NAMALWA (cell line): ENCODE data around the gene SPATA2.
"Not testable (repeated sequence)": the region's sequence is repeated elsewhere in the genome, so short reads cannot be mapped to it uniquely, and the experiment has no call there.

ENCODE experiments used
- DNase-seq: peaks from one replicate; pipeline ENCODE4 v3.0.0-alpha.2; 2015; ENCODE audit warnings: low spot score

The SPATA2 gene, protein sequence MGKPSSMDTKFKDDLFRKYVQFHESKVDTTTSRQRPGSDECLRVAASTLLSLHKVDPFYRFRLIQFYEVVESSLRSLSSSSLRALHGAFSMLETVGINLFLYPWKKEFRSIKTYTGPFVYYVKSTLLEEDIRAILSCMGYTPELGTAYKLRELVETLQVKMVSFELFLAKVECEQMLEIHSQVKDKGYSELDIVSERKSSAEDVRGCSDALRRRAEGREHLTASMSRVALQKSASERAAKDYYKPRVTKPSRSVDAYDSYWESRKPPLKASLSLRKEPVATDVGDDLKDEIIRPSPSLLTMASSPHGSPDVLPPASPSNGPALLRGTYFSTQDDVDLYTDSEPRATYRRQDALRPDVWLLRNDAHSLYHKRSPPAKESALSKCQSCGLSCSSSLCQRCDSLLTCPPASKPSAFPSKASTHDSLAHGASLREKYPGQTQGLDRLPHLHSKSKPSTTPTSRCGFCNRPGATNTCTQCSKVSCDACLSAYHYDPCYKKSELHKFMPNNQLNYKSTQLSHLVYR

GRCh38 chr20:49915380-49916145 lies at the start of gene SPATA2:
TSS of gene SPATA2 (minus strand) at chr20:49915529. CDS start at chr20:49908490, 7,039 bp downstream.
- peak; percentile 96 for DNase-seq

- no peak for DNase-seq
Observed at GRCh38 chr20:49961413-49961812, 46.1 kb upstream of the SPATA2 start.

DNA sequence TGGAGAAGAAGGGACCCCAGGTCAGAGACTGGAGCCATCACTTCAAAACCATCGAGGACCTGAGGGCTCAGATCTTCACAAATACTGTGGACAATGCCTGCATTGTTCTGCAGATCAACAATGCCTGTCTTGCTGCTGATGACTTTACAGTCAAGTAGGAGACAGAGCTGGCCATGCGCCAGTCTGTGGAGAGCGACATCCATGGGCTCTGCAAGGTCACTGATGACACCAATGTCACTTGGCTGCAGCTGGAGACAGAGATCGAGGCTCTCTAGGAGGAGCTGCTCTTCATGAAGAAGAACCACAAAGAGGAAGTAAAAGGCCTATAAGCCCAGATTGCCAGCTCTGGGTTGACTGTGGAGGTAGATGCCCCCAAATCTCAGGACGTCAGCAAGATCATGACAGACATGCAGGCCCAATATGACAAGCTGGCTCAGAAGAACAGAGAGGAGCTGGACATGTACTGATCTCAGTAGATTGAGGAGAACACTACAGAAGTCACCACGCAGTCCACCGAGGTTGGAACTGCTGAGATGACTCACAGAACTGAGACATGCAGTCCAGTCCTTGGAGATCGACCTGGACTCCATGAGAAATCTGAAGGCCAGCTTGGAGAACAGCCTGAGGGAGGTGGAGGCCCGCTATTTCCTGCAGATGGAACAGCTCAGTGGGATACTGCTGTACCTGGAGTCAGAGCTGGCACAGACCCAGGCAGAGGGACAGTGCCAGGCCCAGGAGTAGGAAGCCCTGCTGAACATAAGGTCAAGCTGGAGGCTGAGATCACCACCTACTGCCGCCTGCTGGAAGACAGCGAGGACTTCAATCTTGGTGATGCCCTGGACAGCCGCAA lies 42.0 kb upstream of the SPATA2 start:
- peak; percentile 31 for DNase-seq

DNA sequence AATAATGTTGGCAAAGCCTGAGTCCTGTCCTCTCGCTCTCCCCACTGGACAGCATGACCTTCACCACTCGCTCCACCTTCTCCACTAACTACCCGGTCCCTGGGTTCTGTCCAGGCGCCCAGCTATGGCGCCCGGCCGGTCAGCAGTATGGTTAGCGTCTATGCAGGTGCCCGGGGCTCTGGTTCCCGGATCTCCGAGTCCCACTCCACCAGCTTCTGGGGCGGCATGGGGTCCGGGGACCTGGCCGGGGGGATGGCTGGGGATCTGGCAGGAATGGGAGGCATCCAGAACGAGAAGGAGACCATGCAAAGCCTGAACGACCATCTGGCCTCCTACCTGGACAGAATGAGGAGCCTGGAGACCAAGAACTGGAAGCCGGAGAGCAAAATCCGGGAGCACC lies 41.4 kb upstream of the SPATA2 start:
- DNase-seq: no peak

DNA sequence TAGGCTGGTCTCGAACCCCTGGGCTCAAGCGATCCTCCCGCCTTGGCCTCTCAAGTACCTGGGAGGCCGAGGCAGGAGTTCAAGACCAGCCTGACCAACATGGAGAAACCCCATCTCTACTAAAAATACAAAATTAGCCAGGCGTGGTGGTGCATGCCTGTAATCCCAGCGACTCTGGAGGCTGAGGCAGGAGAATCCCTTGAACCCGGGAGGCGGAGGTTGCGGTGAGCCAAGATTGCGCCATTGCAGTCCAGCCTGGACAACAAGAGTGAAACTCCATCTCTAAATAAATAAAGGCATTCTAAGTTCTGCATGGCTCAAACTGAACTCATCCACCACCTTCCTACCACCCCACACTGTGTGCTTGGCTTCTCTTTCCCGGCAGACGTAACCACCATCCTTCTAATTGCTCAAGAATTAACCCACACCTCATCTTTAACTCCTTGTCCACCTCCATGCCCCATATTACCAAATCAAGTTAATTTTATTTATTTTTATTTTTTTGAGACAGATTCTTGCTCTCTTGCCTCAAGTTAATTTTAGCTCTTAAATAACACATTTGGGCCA lies 40.6 kb upstream of the SPATA2 start:
- not testable (repeated sequence) for DNase-seq

GRCh38 chr20:49955167-49955566 lies 39.8 kb upstream of the SPATA2 start:
- no peak for DNase-seq

DNA sequence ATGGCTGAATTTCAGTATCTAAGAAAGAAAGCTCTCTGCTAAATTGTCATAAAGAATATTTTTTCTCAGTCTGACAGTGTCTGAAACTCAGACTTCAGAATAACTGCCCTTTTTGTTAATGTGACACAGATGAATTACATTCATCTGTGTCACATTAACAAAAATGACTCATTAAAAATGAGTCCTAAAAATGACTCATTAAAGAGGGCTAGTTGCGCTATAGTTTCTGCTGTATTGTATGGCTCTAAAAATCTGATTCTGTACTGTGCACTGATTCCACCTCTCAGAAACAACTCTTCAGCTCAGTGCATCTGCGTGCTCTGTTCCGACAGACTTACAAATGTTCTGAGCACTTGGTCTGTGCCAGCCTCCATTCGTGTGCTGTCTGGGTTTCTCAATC lies 35.8 kb upstream of the SPATA2 start:
- no peak for DNase-seq

GRCh38 chr20:49948809-49949507 lies 33.6 kb upstream of the SPATA2 start:
- DNase-seq: no peak

- DNase-seq: no peak
Observed at GRCh38 chr20:49948178-49948577, 32.8 kb upstream of the SPATA2 start.

- no peak for DNase-seq
Observed at GRCh38 chr20:49945701-49946477, 30.6 kb upstream of the SPATA2 start.

DNA sequence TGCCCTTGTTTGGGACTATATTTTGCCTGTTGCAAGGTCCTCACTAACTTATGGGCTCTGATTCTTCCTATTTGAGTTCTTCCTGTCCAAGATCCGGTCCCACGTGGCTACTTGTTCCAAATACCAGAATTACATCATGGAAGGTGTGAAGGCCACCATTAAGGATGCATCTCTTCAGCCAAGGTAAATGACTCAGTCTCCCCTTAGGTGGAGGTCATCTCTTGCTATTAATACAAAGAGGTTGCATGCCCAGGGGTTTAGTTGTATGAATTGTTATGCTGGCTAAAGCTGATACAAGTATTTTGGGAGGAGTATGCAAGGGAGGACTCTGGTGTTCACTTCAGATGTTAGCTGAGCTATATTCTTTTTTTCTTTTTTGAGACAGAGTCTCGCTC lies 30.0 kb upstream of the SPATA2 start:
- DNase-seq: no peak

DNA sequence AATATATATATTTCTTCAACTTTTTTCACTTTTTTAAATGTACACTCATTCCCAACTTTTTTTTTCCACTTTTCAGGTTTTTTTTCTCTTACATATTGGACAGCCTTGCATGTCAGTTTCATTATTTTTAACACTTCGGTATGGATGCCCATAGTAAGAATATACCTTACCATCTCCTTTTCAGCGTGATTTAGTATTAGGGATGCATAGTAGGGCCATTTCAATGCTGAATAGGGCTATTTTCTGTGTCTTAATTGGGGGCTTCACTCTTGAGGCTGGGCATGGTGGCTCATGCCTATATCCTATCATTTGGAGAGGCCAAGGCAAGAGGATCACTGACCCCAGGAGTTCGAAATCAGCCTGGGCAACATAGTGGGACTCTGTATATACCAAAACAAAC lies 27.6 kb upstream of the SPATA2 start:
- DNase-seq: no peak

- DNase-seq: no peak
Observed at GRCh38 chr20:49942303-49942702, 27.0 kb upstream of the SPATA2 start.

DNA sequence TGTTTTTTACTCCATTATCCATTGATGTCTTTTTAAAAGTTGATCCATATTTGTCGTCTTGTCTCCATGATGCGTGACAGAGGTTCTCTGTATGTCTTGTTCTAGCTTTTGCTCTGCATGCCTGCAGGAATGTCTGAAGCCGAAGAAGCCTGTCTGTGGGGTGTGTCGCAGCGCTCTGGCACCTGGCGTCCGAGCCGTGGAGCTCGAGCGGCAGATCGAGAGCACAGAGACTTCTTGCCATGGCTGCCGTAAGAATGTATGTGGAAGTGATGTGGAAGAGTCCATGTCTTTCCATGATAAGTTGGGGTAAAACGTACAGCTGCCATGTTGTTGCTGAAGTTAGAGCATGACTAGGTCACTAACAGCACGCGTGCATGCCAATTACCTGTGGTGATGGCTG lies 26.1 kb upstream of the SPATA2 start:
- DNase-seq: no peak

DNA sequence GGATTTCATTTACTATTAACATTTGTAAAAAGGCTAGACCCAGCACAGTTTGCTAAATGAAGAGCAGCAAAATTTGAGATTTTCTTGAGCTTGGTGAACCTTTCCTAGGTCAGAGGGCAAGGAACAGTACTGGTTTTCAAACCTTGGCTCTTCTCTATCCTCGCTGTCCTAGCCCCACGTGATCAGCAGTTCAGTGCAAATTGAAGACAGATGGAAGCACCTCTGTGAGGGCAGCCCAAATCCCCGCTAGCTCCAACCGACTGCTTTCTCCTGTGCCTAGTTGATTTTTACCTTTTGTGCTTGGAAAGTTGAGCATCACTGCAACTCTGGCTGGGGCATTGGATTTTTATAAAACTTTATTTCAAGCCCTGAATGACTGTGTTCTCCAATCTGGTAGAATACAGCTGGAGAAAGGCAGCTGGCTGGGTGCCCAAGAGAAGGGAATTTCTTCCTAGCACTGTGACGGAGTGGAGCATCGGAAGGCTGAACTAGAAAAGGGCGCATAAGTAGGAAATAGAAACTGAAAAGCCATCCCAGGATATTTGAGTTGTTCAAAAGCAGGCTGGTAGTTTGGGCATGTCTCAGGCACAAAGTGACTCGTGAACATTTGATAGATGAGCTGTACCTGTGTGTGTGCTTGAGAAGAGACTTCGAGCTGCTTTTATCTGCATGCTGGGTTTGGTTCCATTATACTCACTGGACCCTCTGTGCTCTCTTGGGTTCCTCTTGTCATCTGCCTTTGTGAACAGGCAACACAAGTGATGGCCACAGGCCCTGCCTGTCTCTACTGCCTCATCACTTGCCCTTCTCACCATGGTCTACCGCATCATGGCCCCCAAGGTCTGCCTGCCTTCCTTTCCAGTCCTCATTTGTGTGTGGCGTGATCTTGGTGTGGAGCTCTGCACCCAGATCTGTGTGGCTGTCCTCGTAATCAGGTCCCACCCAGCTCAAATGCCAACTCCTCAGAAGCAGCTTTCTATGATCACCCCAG lies 23.1 kb upstream of the SPATA2 start:
- DNase-seq: no peak

DNA sequence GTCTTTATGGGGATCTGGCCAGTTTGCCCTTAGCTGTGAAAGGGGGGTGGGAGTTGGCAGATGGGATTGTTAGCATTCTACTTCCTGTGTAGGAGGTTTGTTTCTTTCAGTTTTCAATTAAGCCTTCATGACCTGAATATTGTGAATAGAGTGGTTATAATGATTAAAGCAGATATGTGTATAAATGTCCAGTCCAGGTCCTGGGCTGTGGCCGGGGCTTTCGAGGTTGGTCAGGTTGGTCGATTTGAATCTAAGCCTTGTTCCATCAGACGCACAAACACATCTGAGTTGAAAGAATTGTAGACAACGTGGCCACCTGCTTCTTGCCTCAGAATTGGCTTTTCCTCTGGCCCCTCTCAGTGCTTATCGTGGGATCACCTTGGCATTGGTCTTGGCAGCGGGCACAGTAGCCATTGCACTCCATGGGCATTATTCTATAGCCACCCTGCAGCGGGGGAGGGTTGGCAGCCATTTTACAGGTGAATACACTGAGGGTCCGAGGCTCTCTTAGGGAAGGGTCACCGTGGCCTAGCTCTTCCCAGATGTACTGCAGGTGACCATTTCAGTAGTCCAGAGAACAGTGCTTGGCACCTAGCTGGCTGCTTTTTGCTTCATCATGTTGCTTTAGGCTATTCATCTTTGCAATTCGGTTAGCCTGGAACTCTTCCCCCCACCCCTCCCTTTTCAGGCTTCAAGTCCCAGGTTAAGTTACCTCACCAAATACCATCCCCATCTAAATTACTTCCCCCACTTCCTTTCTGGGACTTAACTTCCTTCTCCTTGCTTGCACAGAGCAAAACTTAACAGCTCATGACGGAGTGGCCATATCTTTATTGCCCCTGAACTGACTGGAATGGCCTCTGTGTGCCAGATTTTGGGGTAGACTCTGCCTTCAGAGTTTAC lies 21.9 kb upstream of the SPATA2 start:
- DNase-seq: peak; percentile 49

DNA sequence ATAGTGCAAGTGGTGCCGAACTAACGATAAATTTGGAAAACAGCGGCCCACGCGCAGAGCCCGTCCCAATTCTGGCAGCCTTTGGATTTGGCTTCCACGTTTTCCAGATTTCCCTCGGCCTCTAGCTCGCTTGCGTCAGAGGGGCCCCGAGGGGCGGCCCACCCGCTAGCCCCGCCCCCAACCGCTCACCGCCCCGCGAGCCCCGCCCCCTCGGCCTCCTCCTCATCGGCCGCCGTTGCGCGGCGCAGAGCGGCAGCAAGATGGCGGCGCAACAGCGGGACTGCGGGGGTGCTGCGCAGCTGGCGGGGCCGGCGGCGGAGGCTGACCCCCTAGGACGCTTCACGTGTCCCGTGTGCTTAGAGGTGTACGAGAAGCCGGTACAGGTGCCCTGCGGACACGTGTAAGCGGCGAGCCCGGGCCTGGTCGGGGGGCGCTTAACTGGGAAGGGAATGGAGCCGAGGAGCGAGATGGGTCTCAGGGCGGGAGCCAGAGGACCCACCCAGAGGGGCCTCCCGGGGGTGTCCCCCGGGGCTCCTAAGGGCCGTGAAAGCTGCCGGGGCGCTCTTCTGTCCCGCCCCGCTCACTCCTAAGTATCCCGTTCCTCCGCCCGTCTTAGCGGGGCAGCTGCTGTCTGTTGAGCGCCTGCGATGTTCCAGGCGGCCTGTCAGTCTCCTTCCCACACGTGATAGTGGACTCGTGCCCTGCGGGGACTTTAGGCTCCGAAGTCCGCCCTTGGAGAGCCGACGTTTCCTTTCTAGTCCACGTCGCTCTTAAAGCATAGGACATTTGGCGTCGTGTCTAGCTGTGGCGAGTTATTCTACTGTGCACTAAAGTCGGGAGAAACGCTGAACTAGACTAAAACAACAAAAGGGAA lies 21.1 kb upstream of the SPATA2 start, which contains the start of gene RNF114:
TSS of gene RNF114 (plus strand) at position 245 of the 874 bp plus-strand sequence. CDS start at position 261, 16 bp downstream.
- DNase-seq: peak; percentile 91
